ENCODE results near the gene ABTB2. TPM values are rescaled to one million over a fixed set of nuclear protein-coding genes. Genes with fewer than 3 reads are reported as not detected.

Gene ABTB2
- total and polyA plus RNA-seq, 9 of the 15 experiments (the other 6 are each of a cell fraction or from before 2014, with no cell fraction given), result 0.03 to 0.18 (median 0.12) TPM; not detected in 2

- TF ChIP-seq RCOR1 (IDR thresholded peaks at IDR 0.05; ENCODE audit: borderline replicate concordance in 1 of 2, low read depth in 2 of 2, low read length in 2 of 2), result peak; percentile 57 to 86; a peak in 3 of 4 replicates
- TF ChIP-seq CC2D1A (IDR thresholded peaks at IDR 0.05), result peak; percentile 76; the same call in 1 of the 2 replicates
- no peak for TF ChIP-seq ZBTB8A (IDR thresholded peaks at IDR 0.05; ENCODE audit: partially characterized antibody)
- no peak for TF ChIP-seq SMARCB1 (IDR thresholded peaks at IDR 0.05; ENCODE audit: insufficient read length, low read depth)
- 0 out of 4 replicates have a peak, but pooled peaks of 1 of the 2 experiments have one; percentile 36 for TF ChIP-seq MAZ (CRISPR knock-in tag; conservative IDR thresholded peaks at IDR 0.05 in 1 of 2, IDR thresholded peaks at IDR 0.05 in 1 of 2)
- TF ChIP-seq HSF4 (CRISPR knock-in tag; IDR thresholded peaks at IDR 0.05; ENCODE audit: borderline replicate concordance), result no peak
- TF ChIP-seq BRD4 (IDR thresholded peaks at IDR 0.05), result no peak
- peak; percentile 82 for TF ChIP-seq STAT5A (IDR thresholded peaks at IDR 0.05; ENCODE audit: borderline replicate concordance, low read length)
- TF ChIP-seq NFIC (IDR thresholded peaks at IDR 0.05), result peak; percentile 88
- TF ChIP-seq ZFX (CRISPR knock-in tag; IDR thresholded peaks at IDR 0.05), result 0 out of 2 replicates have a peak, but pooled peaks have one; percentile 32
- peak; percentile 93 for TF ChIP-seq NCOR1 (IDR thresholded peaks at IDR 0.05)
- TF ChIP-seq TRIM24 (IDR thresholded peaks at IDR 0.05), result peak; percentile 91 to 95
- TF ChIP-seq ZNF445 (CRISPR knock-in tag; IDR thresholded peaks at IDR 0.05; ENCODE audit: low read depth), result 0 out of 2 replicates have a peak, but pooled peaks have one; percentile 28
- TF ChIP-seq HDAC1 (IDR thresholded peaks at IDR 0.05), result 0 out of 4 replicates have a peak, but pooled peaks of 1 of the 2 experiments have one; percentile 37
- no peak for TF ChIP-seq MEF2D (tag; conservative IDR thresholded peaks at IDR 0.05; ENCODE audit: low read depth)
- TF ChIP-seq CTBP1 (IDR thresholded peaks at IDR 0.05; ENCODE audit: borderline replicate concordance), result peak; percentile 82; the same call in 1 of the 2 replicates
- TF ChIP-seq MECOM (CRISPR knock-in tag; IDR thresholded peaks at IDR 0.05), result peak; percentile 74
- peak; percentile 86 for TF ChIP-seq SOX6 (IDR thresholded peaks at IDR 0.05)
- peak; percentile 84; the same call in 1 of the 2 replicates for TF ChIP-seq DMBX1 (CRISPR knock-in tag; IDR thresholded peaks at IDR 0.05; ENCODE audit: borderline replicate concordance)
- peak; percentile 84 for TF ChIP-seq MTA2 (IDR thresholded peaks at IDR 0.05; ENCODE audit: low read depth)
- no peak for TF ChIP-seq NR3C1 (CRISPR knock-in tag; IDR thresholded peaks at IDR 0.05)
- TF ChIP-seq SMARCE1 (IDR thresholded peaks at IDR 0.05), result peak; percentile 60
- TF ChIP-seq TEAD4 (IDR thresholded peaks at IDR 0.05; ENCODE audit: low read length), result peak; percentile 96
- TF ChIP-seq TEAD4 (CRISPR knock-in tag; IDR thresholded peaks at IDR 0.05; ENCODE audit: borderline replicate concordance), result no peak
- TF ChIP-seq CREM (IDR thresholded peaks at IDR 0.05; ENCODE audit: low read depth), result 0 out of 2 replicates have a peak, but pooled peaks have one; percentile 20
- TF ChIP-seq FOSL1 (tag; conservative IDR thresholded peaks at IDR 0.05), result peak; percentile 32; the same call in 1 of the 2 replicates
- TF ChIP-seq ZNF644 (tag; IDR thresholded peaks at IDR 0.05; ENCODE audit: low read depth), result peak; percentile 75; the same call in 1 of the 2 replicates
- TF ChIP-seq CEBPB (tag; IDR thresholded peaks at IDR 0.05), result no peak
- TF ChIP-seq, protein P1, sequence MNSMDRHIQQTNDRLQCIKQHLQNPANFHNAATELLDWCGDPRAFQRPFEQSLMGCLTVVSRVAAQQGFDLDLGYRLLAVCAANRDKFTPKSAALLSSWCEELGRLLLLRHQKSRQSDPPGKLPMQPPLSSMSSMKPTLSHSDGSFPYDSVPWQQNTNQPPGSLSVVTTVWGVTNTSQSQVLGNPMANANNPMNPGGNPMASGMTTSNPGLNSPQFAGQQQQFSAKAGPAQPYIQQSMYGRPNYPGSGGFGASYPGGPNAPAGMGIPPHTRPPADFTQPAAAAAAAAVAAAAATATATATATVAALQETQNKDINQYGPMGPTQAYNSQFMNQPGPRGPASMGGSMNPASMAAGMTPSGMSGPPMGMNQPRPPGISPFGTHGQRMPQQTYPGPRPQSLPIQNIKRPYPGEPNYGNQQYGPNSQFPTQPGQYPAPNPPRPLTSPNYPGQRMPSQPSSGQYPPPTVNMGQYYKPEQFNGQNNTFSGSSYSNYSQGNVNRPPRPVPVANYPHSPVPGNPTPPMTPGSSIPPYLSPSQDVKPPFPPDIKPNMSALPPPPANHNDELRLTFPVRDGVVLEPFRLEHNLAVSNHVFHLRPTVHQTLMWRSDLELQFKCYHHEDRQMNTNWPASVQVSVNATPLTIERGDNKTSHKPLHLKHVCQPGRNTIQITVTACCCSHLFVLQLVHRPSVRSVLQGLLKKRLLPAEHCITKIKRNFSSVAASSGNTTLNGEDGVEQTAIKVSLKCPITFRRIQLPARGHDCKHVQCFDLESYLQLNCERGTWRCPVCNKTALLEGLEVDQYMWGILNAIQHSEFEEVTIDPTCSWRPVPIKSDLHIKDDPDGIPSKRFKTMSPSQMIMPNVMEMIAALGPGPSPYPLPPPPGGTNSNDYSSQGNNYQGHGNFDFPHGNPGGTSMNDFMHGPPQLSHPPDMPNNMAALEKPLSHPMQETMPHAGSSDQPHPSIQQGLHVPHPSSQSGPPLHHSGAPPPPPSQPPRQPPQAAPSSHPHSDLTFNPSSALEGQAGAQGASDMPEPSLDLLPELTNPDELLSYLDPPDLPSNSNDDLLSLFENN (IDR thresholded peaks at IDR 0.05; ENCODE audit: low read depth in 2 of 2, low read length in 2 of 2), result peak in 1 of 2 experiments; percentile 71; a peak in 2 of 4 replicates
- TF ChIP-seq SREBF1 (IDR thresholded peaks at IDR 0.05; ENCODE audit: borderline replicate concordance, low read depth, low read length), result no peak
These were observed 121.2 kb downstream of the ABTB2 start (continued) for GRCh38 chr11:34236572-34236971.

Measured in K562 (cell line).